Muscle of leg (tissue), 11 donors: ENCODE measurements around the gene RET. TPM values are rescaled to one million over a fixed set of nuclear protein-coding genes. Genes with fewer than 3 reads are reported as not detected.
A peak's percentile ranks its signal among the peaks of the same experiment; 100 is the strongest.

Source experiments
- DNase-seq: peaks from one replicate; pipeline ENCODE4 v3.0.0; 2013
- H3K27ac ChIP-seq: one replicate; pipeline ENCODE4 v1.5.1; 2013; ENCODE audit warnings: mild to moderate bottlenecking, low read length, control low read depth
- H3K27me3 ChIP-seq: one replicate; pipeline ENCODE4 v1.6.1; 2013; ENCODE audit warnings: low read length; ENCODE audit not compliant: control insufficient read depth, insufficient read depth
- H3K36me3 ChIP-seq: one replicate; pipeline ENCODE4 v1.6.1; 2013; ENCODE audit warnings: low read length; ENCODE audit not compliant: control insufficient read depth, insufficient read depth
- H3K4me1 ChIP-seq: one replicate; pipeline ENCODE4 v1.6.1; 2013; ENCODE audit warnings: low read length; ENCODE audit not compliant: control insufficient read depth, insufficient read depth
- H3K4me3 ChIP-seq: one replicate; pipeline ENCODE4 v1.5.1; 2013; ENCODE audit warnings: low read length, control low read depth
- H3K9me3 ChIP-seq: replicated peaks from 2 replicates; pipeline ENCODE4 v1.6.1; 2013; ENCODE audit warnings: low read depth, low read length; ENCODE audit not compliant: control insufficient read depth
- WGBS: methylation state at CpG from one replicate; pipeline ENCODE4 v1.1.5; 2013; ENCODE audit warnings: missing lambda C conversion rate; ENCODE audit not compliant: insufficient coverage; 5-methylcytosine and 5-hydroxymethylcytosine counted together
- polyA plus RNA-seq, 8 donors: library from polyadenylated mRNA; unstranded; fragments of 120-200 nt; gene quantifications; one replicate each; pipeline versions ENCODE4 v1.2.1 to v1.2.3, GENCODE V29; 2013; ENCODE audit warnings: inconsistent platforms in 1 of 8, low replicate concordance in 1 of 8; ENCODE audit not compliant: insufficient read length in 8 of 8, insufficient read depth in 1 of 8
- total RNA-seq: library from RNA; stranded (reverse); fragments of 120-200 nt; gene quantifications from one replicate; pipeline ENCODE4 v1.2.4, GENCODE V29; 2013

Gene RET
- total and polyA plus RNA-seq, 9 donors: 0.95 to 4.3 (median 1.6) TPM

DNA sequence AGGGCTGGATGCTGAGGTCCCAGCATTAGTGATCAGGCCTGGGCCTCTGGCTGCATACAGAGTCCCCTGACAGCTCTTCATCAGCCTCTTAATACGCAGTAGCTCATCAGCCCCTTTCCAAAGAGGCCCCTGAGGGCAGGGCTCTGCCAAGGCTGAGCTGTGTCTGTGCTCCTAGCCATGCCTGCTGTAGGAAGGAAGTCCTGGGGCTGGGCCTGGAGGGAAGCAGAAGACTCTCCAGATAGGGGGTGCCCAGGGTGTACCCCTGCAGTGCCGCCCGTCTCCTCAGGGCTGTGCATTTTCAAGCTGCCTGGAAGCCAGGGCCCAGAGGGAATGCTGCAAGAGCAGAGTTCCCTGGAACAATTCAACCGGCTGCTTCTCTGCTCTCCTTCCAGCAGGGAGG is 7.3 kb upstream of the RET start:
- Histone ChIP-seq H3K36me3 (no peaks in the 10 kb centered on the region), H3K9me3 (no peaks in the 10 kb centered on the region), H3K27ac (no peak overlapping the region), H3K4me1 (peaks cover 10% of the 10 kb centered on the region), H3K27me3 (peaks cover 20% of the 10 kb centered on the region), H3K4me3 (no peak overlapping the region)
- no peak for DNase-seq
- WGBS: 33% methylated on average over 1 of the region's 4 CpGs

DNA sequence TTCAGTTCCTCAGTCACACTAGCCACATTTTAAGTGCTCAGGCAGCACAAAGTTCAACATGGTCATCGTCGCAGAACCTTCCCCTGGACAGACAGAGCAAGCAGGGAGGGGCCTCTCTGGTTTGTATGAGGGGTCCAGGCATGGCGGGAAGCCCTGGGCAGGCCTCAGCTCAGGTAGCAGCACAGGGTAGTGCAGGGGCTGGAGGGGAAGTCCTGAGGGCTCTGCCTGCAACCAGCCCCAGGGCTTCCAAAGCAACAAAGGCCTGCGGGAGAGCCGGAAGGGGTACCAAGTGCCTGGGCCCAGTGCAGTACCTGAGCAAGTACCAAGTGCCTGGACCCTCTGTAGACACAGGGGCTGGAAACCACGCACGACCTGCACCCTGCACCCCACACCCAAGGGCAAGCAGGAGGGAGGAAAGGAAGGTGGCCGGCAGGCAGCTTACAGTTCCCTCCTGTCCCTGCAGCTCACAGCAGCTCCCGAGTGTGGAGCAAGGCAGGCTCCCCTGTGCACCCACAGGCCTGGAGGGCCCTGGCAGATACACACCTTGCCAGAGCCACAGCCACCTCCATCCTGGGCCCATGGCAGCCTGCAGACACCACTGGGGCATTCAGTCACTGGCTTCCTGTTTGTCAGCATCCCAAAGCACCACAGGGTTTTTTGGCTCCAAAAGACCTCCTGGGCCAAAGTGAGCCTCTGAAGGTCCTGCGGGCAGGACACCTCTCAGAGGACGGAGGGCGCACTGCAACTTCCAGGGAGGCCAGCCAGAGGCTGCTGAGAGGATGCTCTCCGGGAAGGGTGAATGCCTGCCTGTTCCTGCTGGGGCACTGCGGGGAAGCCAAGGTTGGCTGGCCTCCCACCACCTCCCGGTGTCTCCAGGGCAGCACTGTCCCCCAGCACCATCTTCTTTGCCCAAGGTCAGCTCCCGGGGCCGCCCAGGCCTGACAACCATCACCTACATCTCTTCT is 6.5 kb upstream of the RET start:
- 83% methylated on average over 12 of the region's 17 CpGs for WGBS
- Histone ChIP-seq H3K4me1 (peaks cover 10% of the 10 kb centered on the region), H3K27ac (no peak overlapping the region), H3K4me3 (no peak overlapping the region), H3K36me3 (no peaks in the 10 kb centered on the region), H3K9me3 (no peaks in the 10 kb centered on the region), H3K27me3 (peaks cover 28% of the 10 kb centered on the region)
- no peak for DNase-seq

DNA sequence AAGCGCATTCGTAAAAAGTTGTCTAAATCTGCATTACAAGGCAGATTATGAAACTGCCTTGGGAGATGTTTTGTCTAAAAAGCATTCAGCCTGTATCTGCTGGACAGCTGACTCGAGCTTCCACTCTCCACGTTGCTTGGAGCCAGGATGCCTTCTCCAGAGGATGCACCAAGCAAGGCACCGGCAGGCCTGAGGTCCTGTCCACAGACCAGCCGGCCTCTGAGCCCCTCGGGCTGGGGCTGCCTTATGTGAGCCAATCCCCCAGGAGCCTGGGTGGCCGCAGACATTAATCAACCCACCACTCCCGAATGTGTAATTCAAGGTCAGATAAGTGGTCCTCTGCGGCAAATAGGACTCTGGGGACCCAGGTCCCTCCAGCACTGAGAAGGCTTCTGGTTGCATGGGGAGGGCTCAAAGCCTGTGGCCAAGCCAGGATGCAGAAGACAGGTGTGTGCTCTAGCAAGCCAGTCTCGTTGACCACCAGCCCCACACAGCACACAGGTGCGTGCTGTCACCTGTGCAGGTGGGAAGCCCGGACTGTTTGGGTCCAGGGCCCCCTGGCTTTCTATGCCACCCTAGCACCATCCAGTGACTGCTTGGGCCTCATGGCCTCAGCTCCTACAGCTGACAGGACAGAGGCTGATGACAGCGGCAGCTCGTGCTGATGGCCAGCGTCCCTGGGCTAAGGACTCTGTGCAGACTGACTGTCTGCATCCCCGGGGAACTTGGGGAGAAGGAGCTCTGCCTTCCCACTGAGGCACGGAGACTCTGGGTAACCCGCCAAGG is 4.8 kb upstream of the RET start:
- H3K4me1 ChIP-seq: peaks cover 15% of the 10 kb centered on the region
- no peak overlapping the region for H3K27ac ChIP-seq
- no peak for DNase-seq
- no peak overlapping the region for H3K4me3 ChIP-seq
- no peaks in the 10 kb centered on the region for H3K9me3 ChIP-seq
- no peaks in the 10 kb centered on the region for H3K36me3 ChIP-seq
- WGBS: 75% methylated on average over 17 of the region's 19 CpGs
- peaks cover 40% of the 10 kb centered on the region for H3K27me3 ChIP-seq

DNA sequence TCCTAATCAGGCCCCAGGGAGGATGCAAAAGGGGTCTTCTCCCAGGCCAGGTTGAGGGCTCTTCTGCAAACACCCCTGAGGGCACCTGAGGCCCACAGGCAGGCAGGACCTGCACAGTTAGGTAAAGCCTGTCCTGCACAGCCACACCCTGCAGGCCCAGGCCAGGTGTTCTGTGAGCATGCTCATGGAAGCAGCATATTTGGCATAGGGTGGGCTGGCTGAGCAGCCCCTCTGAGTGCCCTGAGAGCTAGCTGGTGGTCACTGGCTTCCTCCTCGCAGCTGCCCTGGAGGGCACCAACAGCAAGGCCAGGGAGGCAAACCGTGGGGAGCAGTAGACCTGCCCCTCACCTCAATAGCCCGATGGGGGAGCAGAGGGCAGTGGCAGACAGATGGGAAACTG is 3.7 kb upstream of the RET start:
- peaks cover 19% of the 10 kb centered on the region for H3K4me1 ChIP-seq
- peaks cover 48% of the 10 kb centered on the region for H3K27me3 ChIP-seq
- no peak overlapping the region for H3K27ac ChIP-seq
- H3K4me3 ChIP-seq: no peak overlapping the region
- DNase-seq: no peak
- WGBS: 75% methylated on average over 3 of the region's 3 CpGs
- no peaks in the 10 kb centered on the region for H3K36me3 ChIP-seq
- H3K9me3 ChIP-seq: no peaks in the 10 kb centered on the region

DNA sequence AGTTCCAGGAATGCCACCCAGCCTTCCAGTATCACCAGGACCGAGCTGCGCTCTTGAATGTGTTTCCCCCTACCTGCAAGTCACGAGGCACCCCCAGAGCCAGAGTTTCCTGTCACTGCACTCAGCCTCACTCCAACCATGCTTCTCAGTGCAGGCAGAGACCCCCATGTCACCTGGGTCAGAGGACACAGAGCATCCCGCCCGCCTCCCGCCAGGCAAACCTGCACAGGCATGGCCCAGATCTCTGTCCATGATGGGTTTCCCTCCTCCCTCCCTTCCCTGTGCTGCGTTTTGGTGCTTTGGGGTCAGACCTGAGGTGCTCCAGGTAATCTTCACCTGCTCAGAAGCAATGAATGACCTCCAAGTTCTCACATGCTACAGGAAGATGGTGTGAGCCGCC is 3.1 kb upstream of the RET start:
- H3K27ac ChIP-seq: no peak overlapping the region
- no peak overlapping the region for H3K4me3 ChIP-seq
- WGBS: 85% methylated on average over 7 of the region's 8 CpGs
- no peak for DNase-seq
- H3K36me3 ChIP-seq: no peaks in the 10 kb centered on the region
- no peaks in the 10 kb centered on the region for H3K9me3 ChIP-seq
- H3K27me3 ChIP-seq: peaks cover 54% of the 10 kb centered on the region
- peaks cover 15% of the 10 kb centered on the region for H3K4me1 ChIP-seq

DNA sequence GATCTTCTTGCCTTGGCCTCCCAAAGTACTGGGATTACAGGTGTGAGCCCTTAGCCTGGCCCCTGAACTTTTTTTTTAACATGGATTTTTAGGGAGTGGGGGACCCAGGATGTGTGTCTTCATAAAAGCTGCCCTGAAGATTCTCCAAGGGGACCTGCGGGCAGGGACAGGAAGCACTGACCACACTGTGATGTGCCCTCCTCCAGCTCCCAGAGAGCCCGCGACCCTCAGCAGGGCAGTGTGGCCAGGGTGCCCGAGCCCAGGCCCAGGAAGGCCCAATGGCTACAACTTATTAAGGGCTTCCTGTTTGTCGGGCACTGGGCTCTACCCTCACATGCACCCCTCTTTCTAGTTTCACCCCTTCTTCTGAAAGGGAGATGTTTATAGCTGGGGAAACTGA is 2.5 kb upstream of the RET start:
- WGBS: 85% methylated on average over 3 of the region's 5 CpGs
- Histone ChIP-seq H3K36me3 (no peaks in the 10 kb centered on the region), H3K4me3 (no peak overlapping the region), H3K27ac (no peak overlapping the region), H3K4me1 (peaks cover 12% of the 10 kb centered on the region), H3K9me3 (no peaks in the 10 kb centered on the region), H3K27me3 (peaks cover 60% of the 10 kb centered on the region)
- DNase-seq: no peak

DNA sequence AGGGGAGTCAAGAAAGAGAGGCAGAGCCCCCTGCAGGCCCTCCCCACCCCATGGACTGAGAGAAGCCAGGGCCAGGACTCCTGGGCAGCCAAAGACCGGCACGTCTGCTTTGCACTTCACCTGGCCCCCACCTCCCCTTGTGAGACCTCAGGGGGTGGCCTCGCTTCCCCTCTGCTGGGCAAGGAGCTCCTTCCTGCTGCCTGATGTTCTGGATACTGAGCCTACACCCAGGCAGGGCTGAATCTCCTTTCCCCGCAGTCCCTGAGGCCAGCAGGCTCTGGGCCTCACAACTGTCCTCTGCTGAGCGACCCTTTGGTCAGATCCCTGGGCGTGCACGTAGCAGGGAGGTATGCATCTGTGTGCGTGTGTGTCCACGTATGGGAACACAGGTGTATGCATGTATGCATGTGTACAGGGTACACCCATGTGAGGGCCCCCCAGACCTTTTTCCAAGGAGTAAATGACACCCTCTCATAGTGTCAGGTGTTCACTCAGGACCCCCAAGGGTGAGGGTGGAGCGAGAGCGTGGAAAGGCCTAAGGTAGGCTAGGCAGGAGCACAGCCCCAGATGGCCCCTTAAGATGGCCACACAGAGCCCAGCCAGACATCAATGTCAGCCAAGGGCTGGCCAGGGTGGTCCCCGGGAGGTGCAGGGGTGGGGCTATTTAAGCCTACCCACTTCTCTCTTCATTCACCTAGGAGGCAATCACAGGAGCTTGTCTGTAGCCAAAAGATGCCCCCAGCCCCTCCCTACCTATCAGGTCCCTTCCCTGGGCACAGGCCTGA is 1.9 kb upstream of the RET start:
- Histone ChIP-seq H3K36me3 (no peaks in the 10 kb centered on the region), H3K27ac (no peak overlapping the region), H3K4me3 (no peak overlapping the region), H3K9me3 (no peaks in the 10 kb centered on the region), H3K27me3 (peaks cover 67% of the 10 kb centered on the region), H3K4me1 (peaks cover 12% of the 10 kb centered on the region)
- WGBS: 72% methylated on average over 6 of the region's 12 CpGs
- no peak for DNase-seq

DNA sequence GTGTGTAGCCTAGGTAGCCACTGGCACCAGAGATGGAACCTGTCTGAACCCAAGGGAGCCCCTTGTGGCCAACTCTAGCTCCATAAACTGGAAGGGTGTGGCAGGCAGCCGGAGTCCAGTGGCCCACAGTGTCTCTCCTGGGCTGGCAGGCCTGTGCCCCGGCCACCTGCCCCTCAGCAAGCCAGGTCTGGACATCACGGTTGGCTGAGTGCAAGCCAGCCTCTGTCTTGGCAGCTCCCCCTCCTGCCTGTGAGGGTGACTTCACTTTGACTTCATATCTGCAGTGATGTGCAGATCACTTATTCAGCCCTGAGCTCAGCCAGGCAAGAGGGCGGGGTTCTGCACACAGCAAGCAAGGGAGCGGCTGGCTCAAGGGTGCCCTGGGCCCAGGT is 1.3 kb upstream of the RET start:
- H3K9me3 ChIP-seq: no peaks in the 10 kb centered on the region
- H3K36me3 ChIP-seq: no peaks in the 10 kb centered on the region
- peaks cover 69% of the 10 kb centered on the region for H3K27me3 ChIP-seq
- H3K4me3 ChIP-seq: no peak overlapping the region
- H3K27ac ChIP-seq: no peak overlapping the region
- no peak for DNase-seq
- WGBS: 64% methylated on average over 4 of the region's 5 CpGs
- peaks cover 12% of the 10 kb centered on the region for H3K4me1 ChIP-seq

DNA sequence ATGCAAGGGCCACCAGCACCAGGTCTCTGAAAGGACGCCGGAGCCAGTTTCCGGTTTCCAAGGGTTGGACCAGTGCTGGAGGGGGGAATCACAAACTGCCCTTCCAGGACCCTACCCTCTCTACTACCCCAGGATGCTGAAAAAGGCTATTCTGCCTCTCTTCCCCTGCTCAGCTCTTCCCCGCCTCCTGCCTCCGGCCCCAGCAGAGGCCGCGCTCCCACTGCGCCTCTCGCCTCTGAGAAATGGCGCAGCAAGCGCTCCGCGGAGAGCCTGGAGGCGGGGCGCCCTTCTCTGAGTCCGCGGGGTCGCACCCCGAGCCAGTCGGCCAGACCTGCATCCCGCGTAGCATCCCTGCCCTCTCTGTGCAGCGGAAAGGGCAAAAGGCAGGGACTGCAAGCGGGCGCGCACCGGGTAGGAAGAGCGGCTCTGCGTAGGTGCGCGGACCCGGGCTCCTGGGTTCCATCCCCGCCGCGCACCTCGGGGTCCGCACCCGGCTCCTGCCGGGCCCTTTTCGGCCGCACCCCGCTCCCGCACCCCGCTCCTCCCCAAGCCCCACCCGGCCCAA is 476 bp upstream of the RET start:
- peaks cover 68% of the 10 kb centered on the region for H3K27me3 ChIP-seq
- H3K36me3 ChIP-seq: no peaks in the 10 kb centered on the region
- peaks cover 12% of the 10 kb centered on the region for H3K4me1 ChIP-seq
- no peak overlapping the region for H3K27ac ChIP-seq
- H3K9me3 ChIP-seq: no peaks in the 10 kb centered on the region
- WGBS: under 1% methylated on average over 36 of the region's 45 CpGs
- peak overlapping the region; percentile 34 for H3K4me3 ChIP-seq
- DNase-seq: no peak
